Keratinocyte (primary cell): ENCODE results near the gene SPDL1. TPM values are rescaled to one million over a fixed set of nuclear protein-coding genes. Genes with fewer than 3 reads are reported as not detected.

ENCODE experiments used
- DNase-seq: peaks from one replicate; pipeline ENCODE4 v3.0.0-alpha.2; 2011; ENCODE audit warnings: low read depth, missing footprints, low spot score
- FAIRE-seq: peaks from 2 replicates; lab custom pipeline; 2011; peaks lifted over from hg19 to GRCh38; lab: Jason Lieb, UNC
- H2AFZ ChIP-seq: 2 replicates; pipeline ENCODE4 v1.6.0; 2012; ENCODE audit warnings: low read length, control low read depth, inconsistent platforms; ENCODE audit not compliant: control insufficient read depth
- H3K27ac ChIP-seq: 2 replicates; pipeline ENCODE4 v1.5.1; 2011; ENCODE audit warnings: low read length; ENCODE audit not compliant: control insufficient read depth, insufficient read depth
- H3K27me3 ChIP-seq: 3 replicates; pipeline ENCODE4 v1.6.0; 2011; ENCODE audit warnings: low read length; ENCODE audit not compliant: control insufficient read depth, insufficient read depth; ENCODE audit errors: extremely low read depth
- H3K36me3 ChIP-seq, 2 experiments: 2 replicates in 1 of 2; 3 replicates in 1 of 2; pipeline ENCODE4 v1.5.1; 2011; ENCODE audit warnings: low read length in 2 of 2, mild to moderate bottlenecking in 1 of 2; ENCODE audit not compliant: control insufficient read depth in 2 of 2, insufficient read depth in 2 of 2; ENCODE audit errors: extremely low read depth in 1 of 2
- H3K4me1 ChIP-seq: 3 replicates; pipeline ENCODE4 v1.5.1; 2011; ENCODE audit warnings: low read length; ENCODE audit not compliant: control insufficient read depth, insufficient read depth; ENCODE audit errors: extremely low read depth
- H3K4me2 ChIP-seq: 3 replicates; pipeline ENCODE4 v1.6.0; 2011; ENCODE audit warnings: low read depth, low read length; ENCODE audit not compliant: control insufficient read depth, insufficient read depth; ENCODE audit errors: extremely low read depth
- H3K4me3 ChIP-seq, 3 experiments: fragments of 200-600 bp in 1 of 3; sonication (generic) in 1 of 3; 2 replicates in 2 of 3; 3 replicates in 1 of 3; pipeline ENCODE4 v1.5.1; 2011 to 2016; ENCODE audit warnings: low read length in 3 of 3, mild to moderate bottlenecking in 3 of 3, control low read depth in 2 of 3, inconsistent platforms in 1 of 3, low read depth in 1 of 3, mixed read lengths in 1 of 3, mixed run types in 1 of 3, moderate library complexity in 1 of 3; ENCODE audit not compliant: control insufficient read depth in 2 of 3, insufficient read depth in 2 of 3; ENCODE audit errors: extremely low read depth in 1 of 3
- H3K79me2 ChIP-seq: 2 replicates; pipeline ENCODE4 v1.6.0; 2012; ENCODE audit warnings: low read length; ENCODE audit not compliant: control insufficient read depth, insufficient read depth
- H3K9ac ChIP-seq: 3 replicates; pipeline ENCODE4 v1.6.0; 2011; ENCODE audit warnings: low read length; ENCODE audit not compliant: control insufficient read depth, insufficient read depth; ENCODE audit errors: extremely low read depth
- H3K9me1 ChIP-seq: 3 replicates; pipeline ENCODE4 v1.6.0; 2011; ENCODE audit warnings: low read length; ENCODE audit not compliant: control insufficient read depth, insufficient read depth; ENCODE audit errors: extremely low read depth
- H3K9me3 ChIP-seq: 2 replicates; pipeline ENCODE4 v1.5.1; 2012; ENCODE audit warnings: low read depth, low read length; ENCODE audit not compliant: control insufficient read depth
- H4K20me1 ChIP-seq: 3 replicates; pipeline ENCODE4 v1.6.0; 2011; ENCODE audit warnings: low read length; ENCODE audit not compliant: control insufficient read depth, insufficient read depth; ENCODE audit errors: extremely low read depth
- EZH2 ChIP-seq: IDR thresholded peaks from one replicate; pipeline ENCODE4 v1.6.1; 2012; ENCODE audit warnings: inconsistent platforms, mild to moderate bottlenecking, low read length, moderate library complexity
- dilution Hi-C: fragments of 300-500 bp; cut with MboI; formaldehyde crosslinking; loops from one replicate; pipeline ENCODE4 v1.7.0; 2020; ENCODE audit warnings: low sequenced_read_pairs; ENCODE audit not compliant: extremely low pct_ligation_motif_present
- polyA plus RNA-seq, 5 experiments: library from polyadenylated mRNA; depleted of rRNA in 3 of 5; stranded (reverse) in 3 of 5; stranded (forward) in 1 of 5; unstranded in 1 of 5; fragments of >200 nt; gene quantifications; 1 replicate in 1 of 5; 2 replicates in 3 of 5; 3 replicates in 1 of 5; pipeline versions ENCODE4 v1.2.1 to v1.2.3, GENCODE V29; 2011 to 2012; ENCODE audit warnings: missing spikeins in 2 of 5, low read depth in 1 of 5, low replicate concordance in 1 of 5
- TF ChIP-seq, protein P1 (sequence below), 3 experiments: IDR thresholded peaks in 1 of 3; conservative IDR thresholded peaks in 1 of 3; optimal IDR thresholded peaks in 1 of 3; 2 replicates in 2 of 3; 3 replicates in 1 of 3; pipeline versions ENCODE3 to v1.5.1; 2011; ENCODE audit warnings: low read length in 3 of 3, mild to moderate bottlenecking in 3 of 3, moderate library complexity in 2 of 3, control low read depth in 1 of 3, inconsistent platforms in 1 of 3; ENCODE audit not compliant: insufficient read depth in 2 of 3; ENCODE audit errors: extremely low read depth in 1 of 3

The SPDL1 gene
- polyA plus RNA-seq, 1 donor (not counting 4 experiments of a cell fraction or from before 2014, with no cell fraction given): 24.6 TPM

DNA sequence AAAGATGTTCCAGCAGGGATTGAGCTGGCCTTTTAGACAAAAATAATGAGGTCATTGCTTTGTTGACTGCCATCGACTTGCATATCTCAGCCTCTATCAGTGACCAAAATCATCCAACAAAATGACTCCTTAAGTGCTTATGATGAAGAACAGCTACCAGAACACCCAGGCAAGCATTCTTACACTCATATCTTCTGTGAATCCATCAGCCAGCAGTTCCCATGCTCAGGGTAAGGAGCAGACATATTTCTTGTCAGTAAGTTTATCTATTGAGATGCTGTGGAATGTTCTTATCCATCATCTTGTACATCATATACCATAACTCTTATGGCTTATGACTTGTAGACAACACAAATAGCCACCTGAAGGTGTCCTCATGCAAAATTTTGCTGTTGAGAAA lies 20.2 kb upstream of the SPDL1 start:
- H3K79me2 ChIP-seq: no peaks in the 10 kb centered on the region
- dilution Hi-C loops: no loop called here
- no peak overlapping the region for H3K9ac ChIP-seq
- H3K4me2 ChIP-seq: no peak overlapping the region
- H3K36me3 ChIP-seq: no peaks in the 10 kb centered on the region
- no peaks in the 10 kb centered on the region for H3K27me3 ChIP-seq
- no peak overlapping the region for H2AFZ ChIP-seq
- H4K20me1 ChIP-seq: no peaks in the 10 kb centered on the region
- H3K27ac ChIP-seq: no peak overlapping the region
- H3K9me1 ChIP-seq: no peaks in the 10 kb centered on the region
- H3K9me3 ChIP-seq: no peaks in the 10 kb centered on the region
- FAIRE-seq (no peak), DNase-seq (no peak)
- H3K4me1 ChIP-seq: no peaks in the 10 kb centered on the region
- TF ChIP-seq EZH2: no peak
- TF ChIP-seq, protein P1, sequence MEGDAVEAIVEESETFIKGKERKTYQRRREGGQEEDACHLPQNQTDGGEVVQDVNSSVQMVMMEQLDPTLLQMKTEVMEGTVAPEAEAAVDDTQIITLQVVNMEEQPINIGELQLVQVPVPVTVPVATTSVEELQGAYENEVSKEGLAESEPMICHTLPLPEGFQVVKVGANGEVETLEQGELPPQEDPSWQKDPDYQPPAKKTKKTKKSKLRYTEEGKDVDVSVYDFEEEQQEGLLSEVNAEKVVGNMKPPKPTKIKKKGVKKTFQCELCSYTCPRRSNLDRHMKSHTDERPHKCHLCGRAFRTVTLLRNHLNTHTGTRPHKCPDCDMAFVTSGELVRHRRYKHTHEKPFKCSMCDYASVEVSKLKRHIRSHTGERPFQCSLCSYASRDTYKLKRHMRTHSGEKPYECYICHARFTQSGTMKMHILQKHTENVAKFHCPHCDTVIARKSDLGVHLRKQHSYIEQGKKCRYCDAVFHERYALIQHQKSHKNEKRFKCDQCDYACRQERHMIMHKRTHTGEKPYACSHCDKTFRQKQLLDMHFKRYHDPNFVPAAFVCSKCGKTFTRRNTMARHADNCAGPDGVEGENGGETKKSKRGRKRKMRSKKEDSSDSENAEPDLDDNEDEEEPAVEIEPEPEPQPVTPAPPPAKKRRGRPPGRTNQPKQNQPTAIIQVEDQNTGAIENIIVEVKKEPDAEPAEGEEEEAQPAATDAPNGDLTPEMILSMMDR (optimal IDR thresholded peaks at IDR 0.05 in 1 of 3, IDR thresholded peaks at IDR 0.05 in 1 of 3, conservative IDR thresholded peaks at IDR 0.05 in 1 of 3; ENCODE audit: extremely low read depth in 1 of 3, insufficient read depth in 2 of 3, low read length in 3 of 3): no peak
- H3K4me3 ChIP-seq: no peak overlapping the region

DNA sequence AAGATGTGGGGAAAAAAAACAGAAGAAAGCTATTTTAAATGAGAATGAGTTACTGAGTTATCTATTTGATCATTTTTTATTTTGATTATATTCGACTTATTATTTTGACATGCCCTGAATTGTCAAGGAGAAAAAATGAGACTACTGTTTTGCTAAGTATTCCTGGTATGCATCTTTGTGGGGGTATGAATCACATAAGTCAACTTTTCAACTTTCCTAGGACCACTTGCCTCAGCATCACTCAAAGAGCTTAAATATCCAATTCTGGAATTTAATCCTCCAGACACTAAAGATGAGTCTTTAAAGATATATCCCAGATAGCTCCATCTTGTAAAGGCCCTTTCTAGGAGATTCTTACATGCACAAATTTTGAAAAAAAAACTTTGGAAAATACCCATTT lies 17.4 kb upstream of the SPDL1 start:
- H3K27ac ChIP-seq: no peak overlapping the region
- H3K9me3 ChIP-seq: no peaks in the 10 kb centered on the region
- H3K36me3 ChIP-seq: no peaks in the 10 kb centered on the region
- TF ChIP-seq, protein P1 (optimal IDR thresholded peaks at IDR 0.05 in 1 of 3, IDR thresholded peaks at IDR 0.05 in 1 of 3, conservative IDR thresholded peaks at IDR 0.05 in 1 of 3; ENCODE audit: extremely low read depth in 1 of 3, insufficient read depth in 2 of 3, low read length in 3 of 3): no peak
- TF ChIP-seq EZH2: no peak
- no peak overlapping the region for H2AFZ ChIP-seq
- H3K4me3 ChIP-seq: no peak overlapping the region
- H3K9ac ChIP-seq: no peak overlapping the region
- H3K79me2 ChIP-seq: no peaks in the 10 kb centered on the region
- no peaks in the 10 kb centered on the region for H4K20me1 ChIP-seq
- H3K9me1 ChIP-seq: no peaks in the 10 kb centered on the region
- H3K27me3 ChIP-seq: no peaks in the 10 kb centered on the region
- dilution Hi-C loops: no loop called here
- no peaks in the 10 kb centered on the region for H3K4me1 ChIP-seq
- H3K4me2 ChIP-seq: no peak overlapping the region
- FAIRE-seq (no peak), DNase-seq (no peak)
